Liver (tissue), 9 donors: ENCODE data around the gene MXD3. TPM values are rescaled to one million over a fixed set of nuclear protein-coding genes. Genes with fewer than 3 reads are reported as not detected.

ENCODE experiments used
- DNase-seq: peaks from one replicate; pipeline ENCODE4 v3.0.0-alpha.2; 2017; ENCODE audit warnings: low spot score
- H3K27ac ChIP-seq, 2 donors: one replicate each; pipeline ENCODE4 v1.7.0; 2013; ENCODE audit warnings: inconsistent platforms in 2 of 2, low read length in 2 of 2, control low read depth in 1 of 2, low read depth in 1 of 2, mild to moderate bottlenecking in 1 of 2
- H3K27me3 ChIP-seq, 4 donors: one replicate each; pipeline versions ENCODE4 v1.6.1 to v1.7.0; 2013; ENCODE audit warnings: low read length in 3 of 4, inconsistent platforms in 1 of 4, mild to moderate bottlenecking in 1 of 4, moderate library complexity in 1 of 4; ENCODE audit not compliant: control insufficient read depth in 4 of 4, insufficient read depth in 4 of 4
- H3K36me3 ChIP-seq, 4 donors: one replicate each; pipeline versions ENCODE4 v1.6.1 to v1.7.0; 2013; ENCODE audit warnings: low read length in 3 of 4, mild to moderate bottlenecking in 3 of 4, low read depth in 1 of 4, moderate library complexity in 1 of 4; ENCODE audit not compliant: control insufficient read depth in 4 of 4, insufficient read depth in 3 of 4
- H3K4me1 ChIP-seq, 4 donors: one replicate each; pipeline versions ENCODE4 v1.6.1 to v1.7.0; 2013; ENCODE audit warnings: low read length in 3 of 4, mild to moderate bottlenecking in 3 of 4, moderate library complexity in 1 of 4; ENCODE audit not compliant: control insufficient read depth in 4 of 4, insufficient read depth in 4 of 4
- H3K4me3 ChIP-seq, 3 donors: one replicate each; pipeline versions ENCODE4 v1.6.1 to v1.7.0; 2013; ENCODE audit warnings: low read length in 3 of 3, control low read depth in 1 of 3, low read depth in 1 of 3, mild to moderate bottlenecking in 1 of 3
- H3K9ac ChIP-seq, 2 donors: one replicate each; pipeline ENCODE4 v1.7.0; 2013; ENCODE audit warnings: low read length in 2 of 2, mild to moderate bottlenecking in 2 of 2, moderate library complexity in 2 of 2, control low read depth in 1 of 2, low read depth in 1 of 2
- H3K9me3 ChIP-seq, 4 donors: one replicate each; pipeline versions ENCODE4 v1.6.1 to v1.7.0; 2013; ENCODE audit warnings: low read length in 3 of 4; ENCODE audit not compliant: control insufficient read depth in 4 of 4
- ATF3 ChIP-seq: IDR thresholded peaks from 2 replicates; pipeline ENCODE4 v1.6.1; 2016; ENCODE audit warnings: antibody characterized with exemption
- CTCF ChIP-seq: fragments of 150-350 bp; IDR thresholded peaks from 2 replicates; pipeline ENCODE4 v1.5.1; 2017; ENCODE audit warnings: improper control_type of control experiment, low read depth, low read length; ENCODE audit not compliant: missing input control
- EGR1 ChIP-seq, 2 donors: IDR thresholded peaks; 2 replicates each; pipeline ENCODE4 v1.6.1; 2016 to 2018; ENCODE audit warnings: antibody characterized with exemption in 2 of 2, low read depth in 2 of 2
- FOXA2 ChIP-seq: IDR thresholded peaks from 2 replicates; pipeline ENCODE4 v1.6.1; 2016; ENCODE audit warnings: antibody characterized with exemption
- GABPA ChIP-seq, 2 donors: IDR thresholded peaks in 1 of 2; conservative IDR thresholded peaks in 1 of 2; 2 replicates each; pipeline ENCODE4 v1.6.1; 2016; ENCODE audit warnings: antibody characterized with exemption in 2 of 2, mild to moderate bottlenecking in 1 of 2, moderate library complexity in 1 of 2
- NR2F2 ChIP-seq: IDR thresholded peaks from 2 replicates; pipeline ENCODE4 v1.6.1; 2016; ENCODE audit warnings: antibody characterized with exemption
- RAD21 ChIP-seq, 2 donors: IDR thresholded peaks; 2 replicates each; pipeline ENCODE4 v1.6.1; 2016; ENCODE audit warnings: antibody characterized with exemption in 2 of 2, mild to moderate bottlenecking in 2 of 2
- RXRA ChIP-seq, 2 donors: IDR thresholded peaks; 2 replicates each; pipeline ENCODE4 v1.6.1; 2017 to 2018; ENCODE audit warnings: antibody characterized with exemption in 2 of 2, mild to moderate bottlenecking in 1 of 2
- TAF1 ChIP-seq: conservative IDR thresholded peaks from 2 replicates; pipeline ENCODE4 v1.6.1; 2016; ENCODE audit warnings: antibody characterized with exemption, mild to moderate bottlenecking
- YY1 ChIP-seq: IDR thresholded peaks from 2 replicates; pipeline ENCODE4 v1.6.1; 2016; ENCODE audit warnings: antibody characterized with exemption, mild to moderate bottlenecking
- ZBTB33 ChIP-seq: IDR thresholded peaks from 2 replicates; pipeline ENCODE4 v1.6.1; 2016; ENCODE audit warnings: antibody characterized with exemption
- WGBS: extraction: QIAGEN DNeasy Blood & Tissue Kit; methylation state at CpG from one replicate; pipeline ENCODE4 v1.1.7; 2013; 5-methylcytosine and 5-hydroxymethylcytosine counted together
- polyA plus RNA-seq, 2 donors: library from polyadenylated mRNA; stranded (reverse) in 1 of 2; unstranded in 1 of 2; fragments of 200-250 nt in 1 of 2; fragments of >200 nt in 1 of 2; fragmentation: Nextera tagmentation in 1 of 2; extraction: Ambion mirVana in 1 of 2; gene quantifications; one replicate each; pipeline versions ENCODE4 v1.2.1 to v1.2.3, GENCODE V29; 2013 to 2015
- total RNA-seq, 2 donors: library from RNA; depleted of rRNA; stranded (reverse); fragments of >200 nt; gene quantifications; one replicate each; pipeline ENCODE4 v1.2.3, GENCODE V29; 2014
- TF ChIP-seq, protein P1 (sequence below): IDR thresholded peaks from 2 replicates; pipeline ENCODE4 v1.6.1; 2016; ENCODE audit warnings: antibody characterized with exemption
- TF ChIP-seq, protein P2 (sequence below): IDR thresholded peaks from 2 replicates; pipeline ENCODE4 v1.6.1; 2016; ENCODE audit warnings: antibody characterized with exemption, mild to moderate bottlenecking
- donor health status: healthy.
- donor health status: healthy.
- donor health status: healthy.
- donor health status: healthy.
- donor health status: healthy.

Gene MXD3
- total and polyA plus RNA-seq, 4 donors, result 1.9 to 36.8 (median 7.0) TPM

- H3K4me3 ChIP-seq, result no peak overlapping the region
- H3K27ac ChIP-seq, result no peak overlapping the region
- peaks cover 7 to 56% (median 53%) of the 10 kb centered on the region in 4 donors for H3K36me3 ChIP-seq
- TF ChIP-seq TAF1 (no peak), FOXA2 (no peak), RXRA (IDR thresholded peaks at IDR 0.05) (no peak), YY1 (no peak), EGR1 (IDR thresholded peaks at IDR 0.05; ENCODE audit: low read depth in 2 of 2) (no peak), ZBTB33 (no peak), ATF3 (no peak), RAD21 (IDR thresholded peaks at IDR 0.05) (no peak), CTCF (no peak), GABPA (IDR thresholded peaks at IDR 0.05 in 1 of 2, conservative IDR thresholded peaks at IDR 0.05 in 1 of 2) (no peak), NR2F2 (no peak)
- TF ChIP-seq, protein P1, sequence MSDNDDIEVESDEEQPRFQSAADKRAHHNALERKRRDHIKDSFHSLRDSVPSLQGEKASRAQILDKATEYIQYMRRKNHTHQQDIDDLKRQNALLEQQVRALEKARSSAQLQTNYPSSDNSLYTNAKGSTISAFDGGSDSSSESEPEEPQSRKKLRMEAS, result no peak
- no peaks in the 10 kb centered on the region for H3K27me3 ChIP-seq
- no peak for DNase-seq
- peaks cover 0 to 3% (median 0%) of the 10 kb centered on the region in 4 donors for H3K4me1 ChIP-seq
- 96% methylated on average over 12 of the region's 12 CpGs for WGBS
- H3K9me3 ChIP-seq, result no peaks in the 10 kb centered on the region
- H3K9ac ChIP-seq, result no peak overlapping the region
Observed at GRCh38 chr5:177293819-177294581, 17.7 kb downstream of the MXD3 start.

DNA sequence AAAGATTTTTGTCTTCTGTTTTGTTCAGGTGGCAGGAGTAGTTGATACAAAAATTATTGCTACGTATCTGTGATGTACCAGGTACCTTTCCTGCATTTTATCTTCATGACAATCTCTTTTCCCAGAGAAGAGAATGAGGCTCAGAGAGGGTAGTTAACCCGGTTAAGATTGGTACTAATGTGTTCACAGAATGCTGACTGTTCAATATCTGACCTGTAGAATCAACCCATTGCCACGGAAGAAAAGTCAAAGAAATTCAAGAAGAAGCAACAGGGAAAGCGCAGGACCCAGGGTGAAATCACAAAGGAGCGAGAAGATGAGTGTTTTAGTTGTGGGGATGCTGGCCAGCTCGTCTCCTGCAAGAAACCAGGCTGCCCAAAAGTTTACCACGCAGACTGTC, 20.0 kb downstream of the MXD3 start:
- no peaks in the 10 kb centered on the region for H3K27me3 ChIP-seq
- peaks cover 0 to 3% (median 0%) of the 10 kb centered on the region in 4 donors for H3K4me1 ChIP-seq
- peaks cover 7 to 70% (median 65%) of the 10 kb centered on the region in 4 donors for H3K36me3 ChIP-seq
- H3K9me3 ChIP-seq, result no peaks in the 10 kb centered on the region
- H3K4me3 ChIP-seq, result no peak overlapping the region
- WGBS, result 98% methylated on average over 7 of the region's 7 CpGs
- TF ChIP-seq, protein P2, sequence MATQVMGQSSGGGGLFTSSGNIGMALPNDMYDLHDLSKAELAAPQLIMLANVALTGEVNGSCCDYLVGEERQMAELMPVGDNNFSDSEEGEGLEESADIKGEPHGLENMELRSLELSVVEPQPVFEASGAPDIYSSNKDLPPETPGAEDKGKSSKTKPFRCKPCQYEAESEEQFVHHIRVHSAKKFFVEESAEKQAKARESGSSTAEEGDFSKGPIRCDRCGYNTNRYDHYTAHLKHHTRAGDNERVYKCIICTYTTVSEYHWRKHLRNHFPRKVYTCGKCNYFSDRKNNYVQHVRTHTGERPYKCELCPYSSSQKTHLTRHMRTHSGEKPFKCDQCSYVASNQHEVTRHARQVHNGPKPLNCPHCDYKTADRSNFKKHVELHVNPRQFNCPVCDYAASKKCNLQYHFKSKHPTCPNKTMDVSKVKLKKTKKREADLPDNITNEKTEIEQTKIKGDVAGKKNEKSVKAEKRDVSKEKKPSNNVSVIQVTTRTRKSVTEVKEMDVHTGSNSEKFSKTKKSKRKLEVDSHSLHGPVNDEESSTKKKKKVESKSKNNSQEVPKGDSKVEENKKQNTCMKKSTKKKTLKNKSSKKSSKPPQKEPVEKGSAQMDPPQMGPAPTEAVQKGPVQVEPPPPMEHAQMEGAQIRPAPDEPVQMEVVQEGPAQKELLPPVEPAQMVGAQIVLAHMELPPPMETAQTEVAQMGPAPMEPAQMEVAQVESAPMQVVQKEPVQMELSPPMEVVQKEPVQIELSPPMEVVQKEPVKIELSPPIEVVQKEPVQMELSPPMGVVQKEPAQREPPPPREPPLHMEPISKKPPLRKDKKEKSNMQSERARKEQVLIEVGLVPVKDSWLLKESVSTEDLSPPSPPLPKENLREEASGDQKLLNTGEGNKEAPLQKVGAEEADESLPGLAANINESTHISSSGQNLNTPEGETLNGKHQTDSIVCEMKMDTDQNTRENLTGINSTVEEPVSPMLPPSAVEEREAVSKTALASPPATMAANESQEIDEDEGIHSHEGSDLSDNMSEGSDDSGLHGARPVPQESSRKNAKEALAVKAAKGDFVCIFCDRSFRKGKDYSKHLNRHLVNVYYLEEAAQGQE, result no peak
- TF ChIP-seq ATF3 (no peak), FOXA2 (no peak), YY1 (no peak)
- DNase-seq, result no peak
- no peak overlapping the region for H3K9ac ChIP-seq
- no peak overlapping the region for H3K27ac ChIP-seq
